ENCODE results near the gene ZIC2. TPM values are rescaled to one million over a fixed set of nuclear protein-coding genes. Genes with fewer than 3 reads are reported as not detected.

Gene ZIC2
- total and polyA plus RNA-seq, 2 of the 4 experiments (the other 2 are of a cell fraction): not detected

DNA sequence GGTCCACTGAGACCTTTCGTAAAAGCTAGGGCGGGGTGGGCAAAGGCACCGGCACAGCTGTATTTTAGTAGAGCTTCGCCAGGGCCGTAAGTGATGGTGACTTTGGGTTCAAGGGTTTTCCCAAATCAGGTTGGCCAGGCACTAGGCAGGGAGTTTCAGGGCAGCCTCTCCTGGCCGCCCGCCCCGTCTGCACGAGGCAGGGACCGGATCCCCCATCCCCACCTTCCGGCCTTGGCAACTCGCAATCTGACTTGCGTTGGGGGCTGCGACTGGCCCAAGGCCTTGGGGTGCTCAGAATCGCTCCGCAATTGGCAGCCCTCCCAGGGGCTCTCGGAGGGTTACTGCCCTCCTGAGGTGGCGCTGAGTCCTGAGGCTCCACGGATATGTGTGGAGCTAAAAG, 6.0 kb upstream of the ZIC2 start:
- Histone ChIP-seq H3K4ac (ENCODE audit: low read depth, low read length) (no peak overlapping the region), H2BK120ac (ENCODE audit: low read depth, low read length) (no peak overlapping the region), H2BK20ac (ENCODE audit: low read depth, low read length) (no peak overlapping the region), H3K36me3 (ENCODE audit: control insufficient read depth, insufficient read depth, low read length) (no peaks in the 10 kb centered on the region), H4K20me1 (ENCODE audit: insufficient read depth, low read length) (no peaks in the 10 kb centered on the region), H3K9me1 (ENCODE audit: insufficient read depth, low read length) (no peaks in the 10 kb centered on the region), H3K56ac (ENCODE audit: extremely low read depth, insufficient read depth, low read length) (no peak overlapping the region), H4K91ac (ENCODE audit: insufficient read depth, low read depth, low read length) (no peak overlapping the region), H2AK9ac (replicated peaks; ENCODE audit: low read depth, low read length, poor library complexity) (no peak overlapping the region), H2AK5ac (ENCODE audit: low read depth, low read length) (no peak overlapping the region), H3K9me3 (ENCODE audit: control insufficient read depth, insufficient read depth, low read length) (peaks cover 17% of the 10 kb centered on the region), H3K4me3 (ENCODE audit: insufficient read depth, low read depth, low read length) (no peak overlapping the region), H3K23ac (ENCODE audit: low read depth, low read length) (no peak overlapping the region), H3K27ac (ENCODE audit: insufficient read depth, low read length) (no peak overlapping the region), H4K5ac (ENCODE audit: low read depth, low read length) (no peak overlapping the region), H3K27me3 (ENCODE audit: control insufficient read depth, insufficient read depth, low read length) (peaks cover 89% of the 10 kb centered on the region), H3K4me2 (ENCODE audit: low read depth, low read length) (no peak overlapping the region), H4K8ac (ENCODE audit: low read depth in 2 of 2, low read length in 2 of 2) (no peak overlapping the region), H2BK15ac (ENCODE audit: low read depth, low read length) (no peak overlapping the region), H3K14ac (replicated peaks; ENCODE audit: low read depth, low read length) (no peak overlapping the region), H3K18ac (ENCODE audit: low read depth, low read length) (no peak overlapping the region), H2BK5ac (ENCODE audit: low read depth, low read length, poor library complexity, severe bottlenecking) (no peak overlapping the region), H3K79me1 (ENCODE audit: low read depth in 1 of 2, low read length in 2 of 2) (no peaks in the 10 kb centered on the region), H2AFZ (replicated peaks; ENCODE audit: low read length, poor library complexity) (no peak overlapping the region), H3K4me1 (ENCODE audit: control insufficient read depth, insufficient read depth, low read length) (no peaks in the 10 kb centered on the region; the same call in 1 of the 2 replicates), H3K9ac (ENCODE audit: low read depth, low read length) (no peak overlapping the region)
- DNase-seq (no peak), ATAC-seq (ENCODE audit: low read depth) (no peak)
- ChIA-PET POLR2A (ENCODE audit: unreplicated experiment) (no interaction called here), CTCF (no interaction called here)
- intact Hi-C loops (cut with micrococcal nuclease): loop anchor here (10.0 kb wide), 1 partner anchor 539 kb away; no protein-coding TSS in a partner anchor
- 23% methylated on average over 10 of the region's 19 CpGs; no CpG with 5 or more reads in 1 of the 2 experiments for WGBS, 2 experiments (ENCODE audit: extremely low coverage in 2 of 2, insufficient read length in 1 of 2)
- TF ChIP-seq, protein P1, sequence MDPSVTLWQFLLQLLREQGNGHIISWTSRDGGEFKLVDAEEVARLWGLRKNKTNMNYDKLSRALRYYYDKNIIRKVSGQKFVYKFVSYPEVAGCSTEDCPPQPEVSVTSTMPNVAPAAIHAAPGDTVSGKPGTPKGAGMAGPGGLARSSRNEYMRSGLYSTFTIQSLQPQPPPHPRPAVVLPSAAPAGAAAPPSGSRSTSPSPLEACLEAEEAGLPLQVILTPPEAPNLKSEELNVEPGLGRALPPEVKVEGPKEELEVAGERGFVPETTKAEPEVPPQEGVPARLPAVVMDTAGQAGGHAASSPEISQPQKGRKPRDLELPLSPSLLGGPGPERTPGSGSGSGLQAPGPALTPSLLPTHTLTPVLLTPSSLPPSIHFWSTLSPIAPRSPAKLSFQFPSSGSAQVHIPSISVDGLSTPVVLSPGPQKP (IDR thresholded peaks at IDR 0.05; ENCODE audit: borderline replicate concordance, low read depth, low read length): no peak
- TF ChIP-seq, protein P2, sequence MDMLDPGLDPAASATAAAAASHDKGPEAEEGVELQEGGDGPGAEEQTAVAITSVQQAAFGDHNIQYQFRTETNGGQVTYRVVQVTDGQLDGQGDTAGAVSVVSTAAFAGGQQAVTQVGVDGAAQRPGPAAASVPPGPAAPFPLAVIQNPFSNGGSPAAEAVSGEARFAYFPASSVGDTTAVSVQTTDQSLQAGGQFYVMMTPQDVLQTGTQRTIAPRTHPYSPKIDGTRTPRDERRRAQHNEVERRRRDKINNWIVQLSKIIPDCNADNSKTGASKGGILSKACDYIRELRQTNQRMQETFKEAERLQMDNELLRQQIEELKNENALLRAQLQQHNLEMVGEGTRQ (IDR thresholded peaks at IDR 0.05; ENCODE audit: low read depth, low read length): no peak
- no peak for TF ChIP-seq BHLHE40 (IDR thresholded peaks at IDR 0.05; ENCODE audit: low read depth, low read length)
- TF ChIP-seq MAZ (IDR thresholded peaks at IDR 0.05; ENCODE audit: borderline replicate concordance, low read depth, low read length): no peak
- no peak for TF ChIP-seq MXI1 (IDR thresholded peaks at IDR 0.05; ENCODE audit: borderline replicate concordance, low read depth, low read length)
- dilution Hi-C loops (cut with HindIII; ENCODE audit: low sequenced_read_pairs, unreplicated experiment): no loop called here
- no TSS peak for BruUV-seq (replicated peaks)
- in situ Hi-C loops (cut with MboI; ENCODE audit: low sequenced_read_pairs): no loop called here

Data from IMR-90 (cell line).